H1 (cell line): ENCODE data around the gene SMU1. TPM values are rescaled to one million over a fixed set of nuclear protein-coding genes. Genes with fewer than 3 reads are reported as not detected.

Source experiments
- BACH1 ChIP-seq: IDR thresholded peaks from 2 replicates; pipeline ENCODE4 v1.6.1; 2012; ENCODE audit warnings: low read length, improper control_type of control experiment
- CBX8 ChIP-seq: fragments of 300-800, 300-1000 bp; sonication (generic); IDR thresholded peaks from 2 replicates; pipeline ENCODE4 v1.7.1; 2016; ENCODE audit warnings: low read depth, low read length, borderline replicate concordance
- CTCF ChIP-seq, 3 experiments: IDR thresholded peaks; 1 replicate in 2 of 3; 2 replicates in 1 of 3; pipeline versions ENCODE4 v1.5.1 to v1.6.1; 2011; ENCODE audit warnings: low read length in 3 of 3, mild to moderate bottlenecking in 3 of 3, inconsistent platforms in 2 of 3, low read depth in 1 of 3, moderate library complexity in 1 of 3; ENCODE audit not compliant: insufficient read depth in 1 of 3; ENCODE audit errors: control extremely low read depth in 1 of 3
- KDM1A ChIP-seq: fragments of 200-600, 300-600 bp; sonication (generic); IDR thresholded peaks from 2 replicates; pipeline ENCODE4 v1.7.1; 2016; ENCODE audit warnings: mild to moderate bottlenecking, low read length, borderline replicate concordance
- MAX ChIP-seq: IDR thresholded peaks from 2 replicates; pipeline ENCODE4 v1.6.1; 2012; ENCODE audit warnings: inconsistent platforms
- PHF8 ChIP-seq: fragments of 200-600 bp; sonication (generic); conservative IDR thresholded peaks from 2 replicates; pipeline ENCODE4 v1.7.1; 2012; ENCODE audit warnings: low read depth, mild to moderate bottlenecking, inconsistent platforms, low read length, moderate library complexity
- SAP30 ChIP-seq: fragments of 300-600 bp; sonication (generic); IDR thresholded peaks from 2 replicates; pipeline ENCODE4 v1.7.1; 2012; ENCODE audit warnings: low read length, moderate library complexity, mild to moderate bottlenecking, inconsistent platforms; ENCODE audit not compliant: insufficient read depth, insufficient replicate concordance
- polyA plus RNA-seq, 7 experiments: library from polyadenylated mRNA; depleted of rRNA in 3 of 7; stranded (reverse) in 5 of 7; unstranded in 2 of 7; fragments of >200 nt in 5 of 7; fragments of 200-250 nt in 2 of 7; gene quantifications; 1 replicate in 5 of 7; 2 replicates in 1 of 7; 4 replicates in 1 of 7; pipeline versions ENCODE4 v1.2.1 to v1.2.3, GENCODE V29; 2011 to 2013; ENCODE audit warnings: missing spikeins in 2 of 7, mixed read lengths in 2 of 7
- total RNA-seq: library from RNA; stranded (reverse); fragmentation: NEBNext Ultra II Directional; extraction: Animal tissue kit (Norgen Biotek cat#: 25700); gene quantifications from 2 replicates; pipeline ENCODE4 v1.2.1, GENCODE V29; 2021

The SMU1 gene
- total and polyA plus RNA-seq, 2 of the 8 experiments (the other 6 are each of a cell fraction or from before 2014, with no cell fraction given), result 8.4 to 26.0 TPM

- TF ChIP-seq CTCF (IDR thresholded peaks at IDR 0.05; ENCODE audit: control extremely low read depth in 1 of 3, insufficient read depth in 1 of 3, low read depth in 1 of 3, low read length in 3 of 3) (no peak), MAX (no peak), KDM1A (no peak), PHF8 (no peak), CBX8 (no peak), BACH1 (no peak), SAP30 (no peak)
These were observed 47.6 kb upstream of the SMU1 start (continued) for GRCh38 chr9:33124046-33124445.
